Activated CD4-positive, alpha-beta T cell treated with anti-CD3 and anti-CD28 coated beads, Interleukin-2, Interleukin-4, amounts not matched to agents 100 ng/mL and 50 ng/mL, durations not matched to agents 16 hours and 8 hours (primary cell): ENCODE results near the gene AGTPBP1.

Source experiments
- DNase-seq: peaks from one replicate; pipeline ENCODE4 v3.0.0-alpha.2; 2020; ENCODE audit warnings: low spot score

Gene AGTPBP1

GRCh38 chr9:85534340-85534739 is 207.4 kb downstream of the AGTPBP1 start:
- DNase-seq: no peak

GRCh38 chr9:85533538-85533937 is 208.2 kb downstream of the AGTPBP1 start:
- DNase-seq: no peak

DNA sequence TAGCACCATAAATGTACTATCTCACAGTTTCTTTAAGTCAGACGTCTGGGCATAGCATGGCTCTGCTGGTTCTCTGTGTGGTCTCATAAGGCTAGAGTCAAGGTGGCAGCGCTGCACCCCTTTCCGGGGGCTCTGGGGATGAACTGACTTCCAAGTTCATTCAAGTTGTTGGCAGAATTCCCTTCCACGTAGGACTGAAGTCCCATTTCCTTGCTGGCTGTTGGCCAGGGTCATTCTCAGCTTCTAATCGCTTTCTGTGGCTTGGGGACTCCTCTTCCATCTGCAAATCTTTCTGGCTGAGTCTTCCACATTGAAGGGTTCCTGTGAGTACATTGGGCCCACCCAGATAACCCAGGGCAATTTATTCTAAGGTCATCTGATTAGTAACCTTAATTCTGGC is 211.0 kb downstream of the AGTPBP1 start:
- DNase-seq: no peak

- no peak for DNase-seq
Measured at GRCh38 chr9:85528607-85529006, 213.1 kb downstream of the AGTPBP1 start.

GRCh38 chr9:85528142-85528541 is 213.6 kb downstream of the AGTPBP1 start:
- DNase-seq: no peak

DNA sequence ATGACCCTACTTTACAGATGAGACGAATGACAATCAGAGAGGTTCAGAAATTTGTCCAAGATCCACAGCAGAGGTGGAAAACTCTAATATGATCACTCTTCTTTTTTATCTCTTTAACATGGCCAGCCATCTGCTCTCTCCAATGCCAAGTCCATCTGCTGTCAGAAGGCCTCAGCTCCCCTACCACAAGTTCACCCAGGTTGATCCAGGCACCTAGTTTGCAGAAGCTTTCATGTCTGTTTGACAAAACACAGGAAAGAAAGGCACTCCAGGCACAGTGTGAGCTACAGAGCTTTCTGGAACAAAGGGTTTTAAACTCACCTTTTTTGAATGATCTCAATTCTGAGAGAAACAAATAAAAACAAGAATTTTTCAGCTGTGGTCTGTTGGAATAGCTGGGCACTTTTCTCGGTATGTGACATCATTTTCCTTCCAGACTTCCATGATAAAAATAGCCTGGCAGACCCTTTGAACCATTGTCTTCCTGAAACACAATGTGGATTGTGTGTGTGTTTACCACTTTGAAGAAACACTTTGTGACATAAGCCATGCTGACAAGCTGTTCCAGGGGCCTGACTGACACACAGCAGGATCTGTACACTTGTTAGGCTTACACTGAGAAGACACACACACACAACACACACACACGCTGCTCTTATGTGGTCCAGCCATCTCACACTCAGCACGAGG is 214.3 kb downstream of the AGTPBP1 start:
- DNase-seq: no peak

DNA sequence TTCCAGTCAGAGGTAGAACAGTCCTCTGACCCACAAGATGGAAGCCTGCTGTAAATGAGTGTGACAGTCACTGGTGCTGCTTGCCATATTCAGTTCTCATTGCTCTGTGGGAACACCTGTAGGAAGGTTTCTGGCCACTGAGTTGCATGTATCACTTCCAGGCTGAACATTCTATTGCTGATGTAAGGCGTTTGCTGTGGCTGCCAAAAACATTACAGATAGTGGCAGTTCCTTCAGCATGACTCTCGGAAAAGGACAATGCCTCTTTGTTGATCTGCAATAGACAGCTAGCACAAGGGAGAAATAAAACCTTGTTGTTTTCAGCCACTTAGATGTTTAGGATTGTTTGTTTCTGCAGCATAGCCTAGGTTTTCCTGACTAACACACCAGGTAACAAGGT is 217.2 kb downstream of the AGTPBP1 start:
- no peak for DNase-seq

GRCh38 chr9:85523202-85523601 is 218.6 kb downstream of the AGTPBP1 start:
- no peak for DNase-seq

DNA sequence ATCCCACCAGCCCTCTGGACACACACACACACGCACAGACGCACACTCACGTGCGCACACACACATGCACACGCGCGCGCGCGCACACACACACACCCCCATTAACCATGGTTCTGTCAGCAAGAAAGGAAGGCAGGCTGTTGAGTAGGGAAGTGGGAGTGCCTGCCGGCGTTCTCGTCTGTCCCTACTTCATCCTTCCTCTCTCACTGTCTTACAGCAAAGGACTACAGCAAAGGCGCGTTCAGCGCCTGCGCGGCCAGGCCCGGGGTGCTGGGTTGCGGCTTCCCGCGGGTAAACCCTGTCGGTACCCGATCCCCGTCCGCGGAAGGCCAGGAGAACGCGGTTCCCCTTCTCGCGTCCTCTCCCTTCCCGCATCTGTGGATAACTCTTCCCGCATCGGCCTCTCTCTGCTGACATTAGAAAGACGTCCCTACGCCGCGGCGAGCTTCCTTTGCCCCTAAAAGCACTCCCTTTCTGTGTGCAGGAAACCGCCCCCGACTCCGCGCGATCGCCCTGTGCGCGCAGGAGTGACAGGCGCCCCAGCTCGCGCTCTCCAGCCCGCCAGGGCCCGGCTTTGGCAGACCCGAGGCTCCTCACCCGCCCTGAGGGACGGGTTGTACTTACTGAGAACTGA is 219.2 kb downstream of the AGTPBP1 start:
- peak; percentile 35 for DNase-seq

DNA sequence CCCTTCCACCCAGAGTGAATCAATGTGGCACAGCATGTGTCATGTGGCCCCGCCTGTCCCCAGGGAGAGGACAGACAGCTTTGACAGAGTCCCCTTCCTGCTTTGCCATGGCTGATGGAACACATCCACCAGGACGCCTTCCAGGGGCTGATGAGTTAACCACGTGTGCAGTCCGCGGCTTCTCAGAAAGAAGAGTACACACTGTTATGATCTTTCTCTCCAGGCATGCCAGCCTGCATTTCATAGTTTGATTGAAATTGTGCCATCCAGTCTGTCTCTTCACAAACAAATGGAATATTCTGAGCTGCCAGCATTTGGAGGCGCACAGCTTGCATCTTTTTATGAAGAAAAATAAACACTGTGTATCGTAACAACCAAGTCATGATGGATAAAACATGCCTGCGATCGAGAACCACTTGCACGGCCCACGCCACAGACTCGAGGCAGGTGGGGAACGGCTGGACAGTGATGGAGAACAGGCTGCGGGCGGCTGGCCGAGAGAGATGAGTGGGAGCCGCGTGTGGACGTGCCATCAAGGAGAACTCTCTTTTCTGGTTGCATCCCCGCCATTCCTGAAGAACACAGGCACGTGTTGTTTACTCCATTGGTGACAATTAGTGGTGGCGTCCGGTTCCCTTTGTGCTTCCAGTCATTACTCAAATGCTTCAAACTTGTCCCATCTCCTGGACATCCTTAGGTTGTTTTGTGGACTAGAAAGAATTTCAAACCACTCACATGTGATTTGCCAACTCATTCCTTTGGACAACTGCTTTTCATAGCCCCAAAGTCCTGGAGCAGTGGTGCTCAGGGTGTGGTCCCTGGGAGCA is 220.2 kb downstream of the AGTPBP1 start:
- DNase-seq: no peak

- no peak for DNase-seq
Measured at GRCh38 chr9:85516976-85517637, 224.6 kb downstream of the AGTPBP1 start.

- DNase-seq: no peak
Measured at GRCh38 chr9:85516455-85516854, 225.3 kb downstream of the AGTPBP1 start.

GRCh38 chr9:85515021-85515420 is 226.7 kb downstream of the AGTPBP1 start:
- no peak for DNase-seq

DNA sequence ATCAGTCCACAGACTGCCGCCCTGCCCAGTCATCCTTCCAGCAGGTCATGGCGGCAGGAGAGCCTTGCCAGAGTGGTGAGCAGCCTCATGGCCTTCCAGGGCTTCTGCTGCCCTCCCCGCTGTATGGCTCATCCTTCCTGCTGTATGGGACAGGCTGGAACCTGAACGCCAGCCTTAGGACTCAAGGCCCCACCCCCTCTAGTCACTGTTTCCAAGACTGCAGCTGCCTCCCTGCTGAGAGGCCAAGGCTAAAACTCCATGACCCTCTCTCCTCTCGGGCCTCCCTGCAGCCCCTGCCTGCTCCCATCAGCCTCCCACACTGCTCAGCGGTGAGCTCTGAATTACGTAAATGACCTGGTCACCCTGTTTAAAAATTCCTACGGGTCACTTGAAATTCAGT is 227.5 kb downstream of the AGTPBP1 start:
- DNase-seq: no peak

DNA sequence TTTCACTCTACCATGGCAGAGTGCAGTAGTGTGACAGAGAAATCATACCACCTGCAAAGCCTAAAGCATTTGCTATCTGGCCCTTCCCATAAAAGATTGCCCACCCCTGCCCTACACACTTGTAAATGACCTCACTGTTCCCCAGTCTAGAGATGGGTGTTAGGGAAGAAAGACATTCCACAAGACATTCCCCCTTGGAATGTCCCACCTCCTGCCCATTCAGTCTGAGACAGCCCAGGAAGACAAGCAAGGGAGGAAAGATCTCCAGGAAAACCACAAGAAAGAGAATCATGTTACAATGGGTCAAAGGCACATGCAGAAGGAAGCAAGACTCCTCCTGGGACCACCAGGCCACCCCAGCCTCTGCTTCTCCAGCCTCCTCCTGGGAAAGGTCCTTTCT is 230.0 kb downstream of the AGTPBP1 start:
- DNase-seq: no peak

- DNase-seq: no peak
Measured at GRCh38 chr9:85510830-85511504, 230.8 kb downstream of the AGTPBP1 start.

- DNase-seq: no peak
Measured at GRCh38 chr9:85508616-85509015, 233.1 kb downstream of the AGTPBP1 start.

DNA sequence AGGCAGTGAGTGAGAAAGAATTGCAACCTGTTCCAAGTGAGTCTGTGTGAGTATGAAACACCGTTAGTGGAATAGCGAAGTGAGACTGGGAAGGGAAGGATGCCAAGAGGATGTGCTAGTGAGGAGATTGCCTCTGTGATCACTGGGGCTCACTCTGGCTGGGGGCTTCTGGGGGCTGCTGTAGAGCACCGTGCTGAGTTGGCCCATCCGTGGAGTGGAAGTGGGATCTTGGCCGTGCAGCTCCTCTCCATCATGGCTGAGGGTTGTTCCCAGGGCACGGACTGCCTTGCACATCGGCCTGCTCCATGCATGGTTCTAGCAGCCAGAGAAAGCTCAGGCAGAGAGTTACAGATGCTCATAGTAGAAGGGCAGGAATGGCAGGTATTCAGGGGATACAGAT is 236.1 kb downstream of the AGTPBP1 start:
- DNase-seq: no peak

- DNase-seq: no peak
Measured at GRCh38 chr9:85502815-85503655, 238.7 kb downstream of the AGTPBP1 start.

- no peak for DNase-seq
Measured at GRCh38 chr9:85501882-85502281, 239.9 kb downstream of the AGTPBP1 start.

- no peak for DNase-seq
Measured at GRCh38 chr9:85501456-85501855, 240.3 kb downstream of the AGTPBP1 start.
